Nephron (organoid): Measurements from ENCODE around the gene LDB2.

Source experiments
- H3K27ac Mint-ChIP-seq, 3 experiments: 2 replicates each; pipeline ENCODE4 v1.8.0; 2020; ENCODE audit warnings: mixed read lengths in 3 of 3, mild to moderate bottlenecking in 2 of 3, moderate library complexity in 1 of 3
- H3K27me3 Mint-ChIP-seq: 2 replicates; pipeline ENCODE4 v1.8.0; 2021; ENCODE audit warnings: low read depth, mild to moderate bottlenecking, moderate library complexity, mixed read lengths
- H3K36me3 Mint-ChIP-seq: 2 replicates; pipeline ENCODE4 v1.8.0; 2020; ENCODE audit warnings: low read depth, mixed read lengths
- H3K4me1 Mint-ChIP-seq: 2 replicates; pipeline ENCODE4 v1.8.0; 2020; ENCODE audit warnings: mixed read lengths
- H3K4me3 Mint-ChIP-seq, 3 experiments: 2 replicates each; pipeline ENCODE4 v1.8.0; 2020; ENCODE audit warnings: mild to moderate bottlenecking in 3 of 3, mixed read lengths in 3 of 3, moderate library complexity in 2 of 3
- H3K9me3 Mint-ChIP-seq: 2 replicates; pipeline ENCODE4 v1.8.0; 2020; ENCODE audit warnings: mixed read lengths
- TF ChIP-seq, protein P1 (sequence below), 3 experiments: fragments of 200-600 bp; sonication (generic); IDR thresholded peaks; one replicate each; pipeline ENCODE4 v1.5.0; 2021; ENCODE audit warnings: antibody characterized with exemption in 3 of 3; ENCODE audit not compliant: unreplicated experiment in 3 of 3

Gene LDB2

DNA sequence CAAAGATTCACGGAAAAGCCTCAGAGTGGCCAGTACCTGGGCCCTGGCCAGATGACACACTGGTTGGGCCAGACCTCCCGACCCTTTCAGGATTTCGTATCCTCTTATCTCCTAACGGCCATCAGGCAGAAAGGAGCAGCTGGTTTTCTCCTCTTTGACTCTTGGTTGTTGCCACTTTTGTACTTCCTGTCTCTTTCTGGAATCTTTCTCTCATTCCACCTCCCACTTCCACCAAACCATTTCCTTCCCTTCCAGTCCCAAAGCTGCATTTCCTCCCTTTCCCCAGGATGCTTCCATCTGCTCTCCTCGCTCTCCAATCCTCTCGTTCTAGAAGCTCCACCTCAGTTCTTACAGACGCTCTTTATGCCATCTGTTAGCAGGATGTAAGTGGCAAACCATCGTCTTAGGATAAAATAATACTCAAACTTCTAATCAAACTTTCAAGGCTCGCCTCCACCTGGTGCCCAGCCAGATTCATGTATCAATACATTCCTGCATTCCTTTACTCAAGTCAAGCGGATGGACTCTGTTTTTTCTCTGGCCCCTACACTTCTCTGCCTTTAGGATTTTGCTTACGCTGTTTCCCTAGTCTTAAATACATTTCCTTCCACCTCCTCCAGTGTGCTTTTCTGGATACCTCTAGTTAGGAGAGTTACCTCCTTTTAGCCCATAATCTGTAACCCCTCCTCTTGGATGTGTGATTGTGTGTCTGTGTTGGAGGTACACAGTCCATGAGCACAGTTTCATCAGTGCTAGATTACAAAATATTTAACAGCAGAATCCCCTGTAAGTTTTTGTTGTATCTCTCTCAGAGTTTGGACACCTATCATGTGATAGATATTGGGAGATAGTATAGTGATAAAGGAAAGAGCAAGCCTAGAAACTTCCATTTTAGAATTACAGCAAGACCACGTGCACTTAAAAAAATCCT, 70.4 kb downstream of the LDB2 start:
- Mint-ChIP-seq H3K27me3 (peaks cover 20% of the 10 kb centered on the region), H3K4me1 (peaks cover 24% of the 10 kb centered on the region)
- TF ChIP-seq, protein P1, sequence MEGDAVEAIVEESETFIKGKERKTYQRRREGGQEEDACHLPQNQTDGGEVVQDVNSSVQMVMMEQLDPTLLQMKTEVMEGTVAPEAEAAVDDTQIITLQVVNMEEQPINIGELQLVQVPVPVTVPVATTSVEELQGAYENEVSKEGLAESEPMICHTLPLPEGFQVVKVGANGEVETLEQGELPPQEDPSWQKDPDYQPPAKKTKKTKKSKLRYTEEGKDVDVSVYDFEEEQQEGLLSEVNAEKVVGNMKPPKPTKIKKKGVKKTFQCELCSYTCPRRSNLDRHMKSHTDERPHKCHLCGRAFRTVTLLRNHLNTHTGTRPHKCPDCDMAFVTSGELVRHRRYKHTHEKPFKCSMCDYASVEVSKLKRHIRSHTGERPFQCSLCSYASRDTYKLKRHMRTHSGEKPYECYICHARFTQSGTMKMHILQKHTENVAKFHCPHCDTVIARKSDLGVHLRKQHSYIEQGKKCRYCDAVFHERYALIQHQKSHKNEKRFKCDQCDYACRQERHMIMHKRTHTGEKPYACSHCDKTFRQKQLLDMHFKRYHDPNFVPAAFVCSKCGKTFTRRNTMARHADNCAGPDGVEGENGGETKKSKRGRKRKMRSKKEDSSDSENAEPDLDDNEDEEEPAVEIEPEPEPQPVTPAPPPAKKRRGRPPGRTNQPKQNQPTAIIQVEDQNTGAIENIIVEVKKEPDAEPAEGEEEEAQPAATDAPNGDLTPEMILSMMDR (IDR thresholded peaks at IDR 0.05; ENCODE audit: unreplicated experiment in 3 of 3): no peak

DNA sequence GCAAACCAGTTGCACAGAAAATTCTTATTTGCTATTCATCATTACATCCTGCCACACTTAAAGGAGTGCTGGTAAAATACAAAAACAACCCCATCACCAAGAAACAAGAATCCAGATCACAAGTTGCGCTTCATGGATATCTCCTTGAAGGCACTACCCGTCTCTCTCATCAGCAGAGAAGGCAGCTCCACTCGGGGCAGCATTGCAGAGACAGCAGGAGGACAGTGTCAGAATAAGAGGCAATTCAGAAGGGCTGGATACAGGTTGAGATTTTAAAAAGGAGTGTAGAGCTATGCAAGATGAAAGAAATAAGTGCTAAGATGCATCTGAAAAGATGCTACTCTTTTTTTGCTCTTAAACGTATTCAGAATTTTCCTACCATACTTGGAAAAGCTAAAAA, 71.4 kb downstream of the LDB2 start:
- Mint-ChIP-seq H3K4me3 (no peak overlapping the region), H3K4me1 (peaks cover 24% of the 10 kb centered on the region), H3K27ac (peak overlapping the region in 2 of 3 experiments; percentile 63 to 78), H3K9me3 (no peaks in the 10 kb centered on the region), H3K36me3 (peaks cover 19% of the 10 kb centered on the region), H3K27me3 (peaks cover 20% of the 10 kb centered on the region)
- TF ChIP-seq, protein P1 (IDR thresholded peaks at IDR 0.05; ENCODE audit: unreplicated experiment in 3 of 3): no peak

More for the DNA sequence above, 70.4 kb downstream of the LDB2 start:
- Mint-ChIP-seq H3K9me3 (no peaks in the 10 kb centered on the region), H3K4me3 (no peak overlapping the region), H3K36me3 (peaks cover 15% of the 10 kb centered on the region), H3K27ac (peak overlapping the region; percentile 18 to 78 (median 64))

DNA sequence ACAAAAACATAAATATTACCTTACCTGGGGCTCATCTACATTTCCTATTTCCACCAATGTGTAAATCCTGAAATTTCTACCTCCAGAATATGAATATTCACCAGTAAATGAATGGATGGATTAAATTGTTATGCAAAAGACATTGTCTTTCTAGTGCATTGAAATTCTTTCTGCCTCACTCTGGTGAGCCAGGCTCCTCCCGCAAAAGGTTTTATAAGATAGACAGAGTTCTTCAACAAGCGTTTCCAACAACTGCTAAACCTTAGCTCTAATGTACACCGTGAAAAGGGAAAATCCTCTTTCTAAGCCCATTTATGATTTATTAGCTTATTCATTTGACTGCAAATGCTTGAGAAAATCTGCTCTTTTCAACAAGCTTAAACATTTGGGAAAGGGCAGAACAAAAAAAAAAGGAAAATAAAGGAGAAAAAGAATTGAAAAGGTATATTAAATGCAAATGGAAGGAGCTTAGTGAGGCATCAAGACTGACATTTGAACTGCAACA, 72.0 kb downstream of the LDB2 start:
- Mint-ChIP-seq H3K27ac (peak overlapping the region; percentile 13 to 78 (median 63)), H3K4me1 (peaks cover 24% of the 10 kb centered on the region), H3K27me3 (peaks cover 20% of the 10 kb centered on the region), H3K4me3 (no peak overlapping the region), H3K9me3 (no peaks in the 10 kb centered on the region), H3K36me3 (peaks cover 19% of the 10 kb centered on the region)
- TF ChIP-seq, protein P1 (IDR thresholded peaks at IDR 0.05; ENCODE audit: unreplicated experiment in 3 of 3): no peak

DNA sequence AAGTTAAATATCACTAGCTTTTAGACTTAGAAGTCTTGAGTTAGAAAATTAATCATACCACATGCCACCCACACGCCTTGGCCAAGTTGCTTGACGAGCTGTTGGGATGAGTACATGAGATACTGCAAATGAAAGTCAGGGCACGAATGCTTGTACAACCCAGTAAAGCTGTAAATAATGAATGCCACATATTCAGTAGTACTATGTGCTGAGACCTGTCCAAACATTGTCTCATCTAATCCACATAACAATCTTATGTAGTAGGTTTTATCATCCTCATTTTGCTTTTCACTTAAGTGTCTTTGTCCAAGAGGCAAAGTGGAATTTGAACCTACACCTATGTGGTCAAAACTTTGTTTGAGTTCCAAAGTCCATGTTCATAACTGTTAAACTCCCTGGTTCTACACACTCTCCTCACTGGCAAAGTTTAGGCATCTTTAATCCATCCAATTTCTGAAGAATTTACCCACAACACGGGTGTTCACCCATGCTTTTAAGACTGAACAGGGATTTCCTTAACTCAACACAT, 74.1 kb downstream of the LDB2 start:
- no peak overlapping the region for H3K27ac Mint-ChIP-seq
- H3K4me1 Mint-ChIP-seq: peaks cover 34% of the 10 kb centered on the region
- H3K9me3 Mint-ChIP-seq: no peaks in the 10 kb centered on the region
- peaks cover 18% of the 10 kb centered on the region for H3K27me3 Mint-ChIP-seq
- TF ChIP-seq, protein P1 (IDR thresholded peaks at IDR 0.05; ENCODE audit: unreplicated experiment in 3 of 3): no peak
- H3K4me3 Mint-ChIP-seq: no peak overlapping the region
- H3K36me3 Mint-ChIP-seq: peaks cover 13% of the 10 kb centered on the region

DNA sequence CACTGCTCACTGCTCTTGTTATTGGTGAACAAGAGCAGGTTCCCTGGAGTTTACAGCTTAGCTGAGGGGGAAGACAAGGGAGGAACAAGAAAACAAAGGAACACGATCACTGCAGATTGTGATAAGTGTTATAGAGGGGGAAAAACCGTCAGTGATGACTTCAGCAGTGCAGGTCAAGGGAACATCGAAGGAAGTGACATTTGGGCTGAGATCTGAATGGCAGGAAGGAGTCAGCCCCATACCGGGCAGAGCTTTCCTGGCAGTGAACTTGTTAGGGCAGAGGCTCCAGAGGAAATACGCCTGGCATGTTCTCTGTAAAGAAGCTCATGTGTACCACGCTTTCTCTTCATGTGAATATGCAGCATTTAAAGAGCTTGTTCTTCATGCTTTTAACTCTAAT, 78.1 kb downstream of the LDB2 start:
- TF ChIP-seq, protein P1 (IDR thresholded peaks at IDR 0.05; ENCODE audit: unreplicated experiment in 3 of 3): no peak
- H3K27ac Mint-ChIP-seq: peak overlapping the region in 1 of 3 experiments; percentile 42
- H3K4me1 Mint-ChIP-seq: peaks cover 19% of the 10 kb centered on the region

More for the DNA sequence above, 78.1 kb downstream of the LDB2 start:
- Mint-ChIP-seq H3K36me3 (peaks cover 22% of the 10 kb centered on the region), H3K4me3 (no peak overlapping the region), H3K27me3 (peaks cover 16% of the 10 kb centered on the region), H3K9me3 (peaks cover 5% of the 10 kb centered on the region)
